ENCODE measurements around the gene KATNAL1. TPM values are rescaled to one million over a fixed set of nuclear protein-coding genes. Genes with fewer than 3 reads are reported as not detected.

The KATNAL1 gene
- total RNA-seq, 1 experiment from 2014 or later = 11.2 TPM

DNA sequence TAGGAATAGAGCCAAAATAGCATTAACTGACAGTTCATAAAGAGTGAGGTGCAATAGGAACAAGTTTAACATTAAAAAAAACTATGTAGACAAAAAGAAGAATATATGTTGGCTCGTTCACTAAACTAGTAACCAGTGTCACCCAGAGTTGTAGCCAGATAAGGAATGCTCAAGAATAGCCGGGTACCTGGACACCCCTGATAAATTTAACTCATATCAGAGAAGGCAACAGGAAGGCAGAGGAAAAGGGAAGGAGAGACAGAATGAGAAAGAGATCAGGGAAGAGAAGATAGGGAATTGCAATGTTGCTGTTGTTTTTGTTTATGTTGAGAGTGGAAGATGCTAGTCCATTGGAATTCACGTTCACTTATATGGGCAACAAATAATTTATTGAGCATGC is 31.6 kb upstream of the KATNAL1 start:
- no peaks in the 10 kb centered on the region for H3K9me3 ChIP-seq (ENCODE audit: control insufficient read depth, low read depth, low read length)
- H2AK5ac ChIP-seq (ENCODE audit: insufficient read length, low read length) = no peak overlapping the region
- no peak overlapping the region for H3T11ph ChIP-seq (ENCODE audit: low read length)
- no peak overlapping the region for H3K18ac ChIP-seq (ENCODE audit: insufficient read length, low read depth, low read length)
- Mint-ChIP-seq H3K27me3 (ENCODE audit: low read depth) (peaks cover 1% of the 10 kb centered on the region), H3K36me3 (ENCODE audit: insufficient read depth in 1 of 3, low read depth in 3 of 3) (no peaks in the 10 kb centered on the region; a peak in 1 of 7 replicates), H3K9me3 (no peaks in the 10 kb centered on the region), H3K27ac (no peak overlapping the region), H3K4me1 (peaks cover 14 to 17% of the 10 kb centered on the region in 2 experiments), H3K4me3 (no peak overlapping the region)
- H3K4ac ChIP-seq (ENCODE audit: low read depth, low read length) = no peak overlapping the region
- no peak overlapping the region for H2BK5ac ChIP-seq (ENCODE audit: insufficient read length, low read length)
- H2BK20ac ChIP-seq (ENCODE audit: low read depth, low read length, poor library complexity, severe bottlenecking) = no peak overlapping the region
- no peaks in the 10 kb centered on the region for H3K79me1 ChIP-seq (ENCODE audit: insufficient read depth, low read depth, low read length, poor library complexity, severe bottlenecking)
- H2BK15ac ChIP-seq (ENCODE audit: low read depth, low read length) = no peak overlapping the region
- H2BK12ac ChIP-seq (ENCODE audit: insufficient read length, low read depth, low read length) = no peak overlapping the region
- no peak overlapping the region for H2AFZ ChIP-seq (ENCODE audit: low read length)
- no peak overlapping the region for H3K27ac ChIP-seq (ENCODE audit: insufficient read length, low read depth, low read length)
- no peak overlapping the region for H3K9ac ChIP-seq (ENCODE audit: extremely low read depth, insufficient read length, low read length)
- no peaks in the 10 kb centered on the region for H3K27me3 ChIP-seq (ENCODE audit: insufficient read depth, low read length)
- H3K14ac ChIP-seq (ENCODE audit: insufficient read depth, low read length) = no peak overlapping the region
- H3K4me2 ChIP-seq (ENCODE audit: insufficient read depth, insufficient read length, low read length) = no peak overlapping the region
- no peaks in the 10 kb centered on the region; the same call in 1 of the 2 replicates for H3K4me1 ChIP-seq (ENCODE audit: insufficient read depth, low read length)
- H4K5ac ChIP-seq (ENCODE audit: insufficient read length, low read depth, low read length) = no peak overlapping the region
- H3K23ac ChIP-seq (ENCODE audit: insufficient read length, low read depth, low read length) = no peak overlapping the region
- H2BK120ac ChIP-seq (ENCODE audit: low read depth, low read length, poor library complexity, severe bottlenecking) = no peak overlapping the region
- H4K20me1 ChIP-seq (ENCODE audit: control insufficient read depth, insufficient read depth, insufficient read length) = no peaks in the 10 kb centered on the region
- no peak for TF ChIP-seq CTCF (conservative IDR thresholded peaks at IDR 0.05)
- WGBS (ENCODE audit: extremely low coverage, insufficient read length, low lambda C conversion rate) = no CpG with 5 or more reads among the region's 3 CpGs
- no peak overlapping the region for H4K8ac ChIP-seq (replicated peaks; ENCODE audit: insufficient read length, low read depth, low read length)
- H3K79me2 ChIP-seq (ENCODE audit: insufficient read depth, low read length) = no peaks in the 10 kb centered on the region
- no peaks in the 10 kb centered on the region for H3K23me2 ChIP-seq (ENCODE audit: insufficient read length, low read depth, low read length, poor library complexity, severe bottlenecking)
- H3K56ac ChIP-seq (ENCODE audit: insufficient read length, low read depth, low read length) = no peak overlapping the region
- DNase-seq = no peak
- no peak overlapping the region for H4K91ac ChIP-seq (ENCODE audit: insufficient read length, low read depth, low read length)
